Heart left ventricle (tissue), 13 donors: Measurements from ENCODE around the gene SNX3.

ENCODE experiments used
- CTCF ChIP-seq, 12 donors: fragments of 200-600 bp; sonication (generic) in 4 of 12; IDR thresholded peaks; one replicate each; pipeline versions ENCODE4 v1.5.0 to v1.8.0; 2018 to 2022; ENCODE audit warnings: antibody characterized with exemption in 12 of 12, mild to moderate bottlenecking in 5 of 12
- POLR2A ChIP-seq, 2 donors: fragments of 450-650 bp; IDR thresholded peaks; one replicate each; pipeline ENCODE4 v1.6.1; 2017; ENCODE audit warnings: antibody characterized with exemption in 2 of 2, mild to moderate bottlenecking in 2 of 2, moderate library complexity in 2 of 2
- donor health status: ischemic (EF 13 %, LVEDD 7.1; RV severe dilation, severe dysfunction).
- donor health status: DM: no; HTN: yes; CAD: no.
- donor health status: DM: no; HTN: no; CAD: no.
- donor health status: ischemic (EF 25% LVEDD 6.9; RV normal size, moderate dysfunction).
- donor health status: ischemic (EF 25% LVEDD 5.7; RV mildly dilated, moderate dysfunction).
- donor health status: ischemic (EF 35%, LVEDD 5.7; RV mildly dilated, moderate dysfunction).
- donor health status: nonischemic (EF 11% LVEDD 7.7; RV severe dilation, severe dysfunction).
- donor health status: DM: yes; HTN: yes; CAD: no.
- donor health status: PGD.
- donor health status: ischemic (EF 29% LVEDD 5.4; RV normal size, mild dysfunction).
- donor health status: nonischemic (EF 23%, LVEDD 6.1; RV moderate dilation, normal function).

- TF ChIP-seq CTCF (IDR thresholded peaks at IDR 0.05), result no peak
- TF ChIP-seq POLR2A (IDR thresholded peaks at IDR 0.05), result no peak
These were observed 80.1 kb downstream of the SNX3 start for GRCh38 chr6:108180776-108181175.
